Stimulated activated naive CD4-positive, alpha-beta T cell treated with Interleukin-2 at 50 U/mL for 16 hours (primary cell): ENCODE results near the gene UQCRC1.

Source experiments
- DNase-seq: peaks from one replicate; lab custom pipeline; 2025; lab: John Stamatoyannopoulos, UW

The UQCRC1 gene

GRCh38 chr3:48572517-48572916 is 36.9 kb downstream of the UQCRC1 start:
- no peak for DNase-seq

GRCh38 chr3:48571938-48572337 is 37.5 kb downstream of the UQCRC1 start:
- DNase-seq, result no peak

GRCh38 chr3:48569808-48570450 is 39.5 kb downstream of the UQCRC1 start:
- DNase-seq, result no peak

GRCh38 chr3:48569400-48569799 is 40.0 kb downstream of the UQCRC1 start:
- DNase-seq, result no peak

- no peak for DNase-seq
These were observed 41.0 kb downstream of the UQCRC1 start for GRCh38 chr3:48568476-48568875.

- no peak for DNase-seq
These were observed 41.9 kb downstream of the UQCRC1 start for GRCh38 chr3:48567500-48567899.

GRCh38 chr3:48567090-48567489 is 42.4 kb downstream of the UQCRC1 start:
- DNase-seq, result no peak

GRCh38 chr3:48566401-48566760 is 43.1 kb downstream of the UQCRC1 start:
- DNase-seq, result no peak

- no peak for DNase-seq
These were observed 43.6 kb downstream of the UQCRC1 start for GRCh38 chr3:48565591-48566400.

- no peak for DNase-seq
These were observed 44.3 kb downstream of the UQCRC1 start for GRCh38 chr3:48565186-48565585.

- no peak for DNase-seq
These were observed 44.8 kb downstream of the UQCRC1 start for GRCh38 chr3:48564667-48565066.

GRCh38 chr3:48564022-48564421 is 45.4 kb downstream of the UQCRC1 start:
- DNase-seq, result no peak

- no peak for DNase-seq
These were observed 46.0 kb downstream of the UQCRC1 start, which contains the start of gene UCN2 for GRCh38 chr3:48563382-48563918. Gene UCN2 (minus strand): TSS chr3:48563781. CDS start chr3:48563124, 657 bp downstream.

GRCh38 chr3:48562367-48563095 is 46.9 kb downstream of the UQCRC1 start:
- DNase-seq, result no peak

- DNase-seq, result no peak
These were observed 48.3 kb downstream of the UQCRC1 start for GRCh38 chr3:48561045-48561736.

GRCh38 chr3:48560648-48561018 is 48.8 kb downstream of the UQCRC1 start:
- DNase-seq, result no peak

- DNase-seq, result no peak
These were observed 50.8 kb downstream of the UQCRC1 start for GRCh38 chr3:48558493-48559134.

- peak; percentile 99 for DNase-seq
These were observed 52.4 kb downstream of the UQCRC1 start, which contains the start of gene PFKFB4 for GRCh38 chr3:48556796-48557626. Gene PFKFB4 (minus strand): TSS chr3:48556803. CDS start chr3:48556777, 26 bp downstream.

- no peak for DNase-seq
These were observed 53.3 kb downstream of the UQCRC1 start for GRCh38 chr3:48555949-48556795.
